Middle frontal gyrus (tissue), 1 donor: ENCODE results near the gene TMEM239.
"Not testable (repeated sequence)": the region's sequence is repeated elsewhere in the genome, so short reads cannot be mapped to it uniquely, and the experiment has no call there.

Source experiments
- DNase-seq: peaks from one replicate; pipeline ENCODE4 v3.0.0-alpha.2; 2015; ENCODE audit warnings: low spot score; ENCODE audit errors: extremely low spot score

The TMEM239 gene

GRCh38 chr20:2799688-2800520, 16.3 kb upstream of the TMEM239 start:
- no peak for DNase-seq

GRCh38 chr20:2800521-2801285, 15.5 kb upstream of the TMEM239 start, which contains the start of gene CPXM1:
Gene CPXM1 (minus strand): TSS chr20:2800627. CDS start chr20:2800572, 55 bp downstream.
- no peak for DNase-seq

- no peak for DNase-seq
These were observed 14.9 kb upstream of the TMEM239 start for GRCh38 chr20:2801286-2801728.

- no peak for DNase-seq
These were observed 11.9 kb upstream of the TMEM239 start for GRCh38 chr20:2804041-2804828.

GRCh38 chr20:2804852-2805688, 11.1 kb upstream of the TMEM239 start:
- no peak for DNase-seq

- DNase-seq: no peak
These were observed 10.3 kb upstream of the TMEM239 start for GRCh38 chr20:2805689-2806350.

- DNase-seq: no peak
These were observed 9.8 kb upstream of the TMEM239 start for GRCh38 chr20:2806351-2806701.

GRCh38 chr20:2807019-2807418, 9.1 kb upstream of the TMEM239 start:
- no peak for DNase-seq

GRCh38 chr20:2807929-2808328, 8.2 kb upstream of the TMEM239 start:
- not testable (repeated sequence) for DNase-seq

- no peak for DNase-seq
These were observed 6.5 kb upstream of the TMEM239 start for GRCh38 chr20:2809690-2810089.

- no peak for DNase-seq
These were observed 4.0 kb upstream of the TMEM239 start for GRCh38 chr20:2812189-2812588.

GRCh38 chr20:2814076-2814475, 2.1 kb upstream of the TMEM239 start:
- DNase-seq: no peak

GRCh38 chr20:2814587-2815051, 1.5 kb upstream of the TMEM239 start, which contains the start of gene C20orf141:
Gene C20orf141 (plus strand): TSS chr20:2814987. CDS start chr20:2815185, 198 bp downstream.
- no peak for DNase-seq

GRCh38 chr20:2815242-2815900, 793 bp upstream of the TMEM239 start:
- no peak for DNase-seq

- no peak for DNase-seq
These were observed 598 bp downstream of the TMEM239 start for GRCh38 chr20:2816583-2817340.

- DNase-seq: no peak
These were observed 1.2 kb downstream of the TMEM239 start for GRCh38 chr20:2817341-2817726.

GRCh38 chr20:2817891-2818595, 1.9 kb downstream of the TMEM239 start:
- DNase-seq: no peak
